ENCODE measurements around the gene NCKAP5. TPM values are rescaled to one million over a fixed set of nuclear protein-coding genes. Genes with fewer than 3 reads are reported as not detected.

Gene NCKAP5
- total and polyA plus RNA-seq, 4 donors = 0.57 to 2.8 (median 2.4) TPM

DNA sequence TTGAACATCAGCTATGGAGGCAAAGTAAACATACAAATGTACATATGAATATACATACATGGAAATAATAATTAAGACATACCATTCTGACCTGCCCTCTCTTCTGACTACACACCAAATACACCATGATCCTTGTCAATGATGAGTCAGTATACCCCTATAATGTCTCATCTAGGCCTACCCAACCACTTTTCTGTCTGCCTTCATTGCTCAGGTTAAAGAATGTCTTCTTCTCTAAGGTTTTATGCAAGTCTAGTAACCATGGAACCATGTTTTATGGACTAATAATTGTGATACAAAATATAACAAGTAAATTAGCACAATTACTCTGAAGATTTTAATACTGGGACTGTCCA lies 128.7 kb downstream of the NCKAP5 start:
- no peak for DNase-seq (ENCODE audit: low spot score)
- no peak overlapping the region for H3K4me3 ChIP-seq (ENCODE audit: low read depth in 1 of 3, low read length in 3 of 3)
- H3K9ac ChIP-seq (ENCODE audit: low read depth in 1 of 2, low read length in 2 of 2) = no peak overlapping the region
- no peaks in the 10 kb centered on the region for H3K9me3 ChIP-seq (ENCODE audit: control insufficient read depth in 4 of 4, low read length in 3 of 4)
- no peaks in the 10 kb centered on the region for H3K4me1 ChIP-seq (ENCODE audit: control insufficient read depth in 4 of 4, insufficient read depth in 4 of 4, low read length in 3 of 4)
- no peak overlapping the region for H3K27ac ChIP-seq (ENCODE audit: low read depth in 1 of 2, low read length in 2 of 2)
- no peaks in the 10 kb centered on the region for H3K36me3 ChIP-seq (ENCODE audit: control insufficient read depth in 4 of 4, insufficient read depth in 3 of 4, low read depth in 1 of 4, low read length in 3 of 4)
- no peak for TF ChIP-seq GABPA (IDR thresholded peaks at IDR 0.05 in 1 of 2, conservative IDR thresholded peaks at IDR 0.05 in 1 of 2)
- no peak for TF ChIP-seq JUND (IDR thresholded peaks at IDR 0.05)
- no peak for TF ChIP-seq EGR1 (IDR thresholded peaks at IDR 0.05; ENCODE audit: low read depth in 2 of 2)
- TF ChIP-seq YY1 (IDR thresholded peaks at IDR 0.05) = no peak
- no peak for TF ChIP-seq HNF4G (IDR thresholded peaks at IDR 0.05)
- TF ChIP-seq, protein P1, sequence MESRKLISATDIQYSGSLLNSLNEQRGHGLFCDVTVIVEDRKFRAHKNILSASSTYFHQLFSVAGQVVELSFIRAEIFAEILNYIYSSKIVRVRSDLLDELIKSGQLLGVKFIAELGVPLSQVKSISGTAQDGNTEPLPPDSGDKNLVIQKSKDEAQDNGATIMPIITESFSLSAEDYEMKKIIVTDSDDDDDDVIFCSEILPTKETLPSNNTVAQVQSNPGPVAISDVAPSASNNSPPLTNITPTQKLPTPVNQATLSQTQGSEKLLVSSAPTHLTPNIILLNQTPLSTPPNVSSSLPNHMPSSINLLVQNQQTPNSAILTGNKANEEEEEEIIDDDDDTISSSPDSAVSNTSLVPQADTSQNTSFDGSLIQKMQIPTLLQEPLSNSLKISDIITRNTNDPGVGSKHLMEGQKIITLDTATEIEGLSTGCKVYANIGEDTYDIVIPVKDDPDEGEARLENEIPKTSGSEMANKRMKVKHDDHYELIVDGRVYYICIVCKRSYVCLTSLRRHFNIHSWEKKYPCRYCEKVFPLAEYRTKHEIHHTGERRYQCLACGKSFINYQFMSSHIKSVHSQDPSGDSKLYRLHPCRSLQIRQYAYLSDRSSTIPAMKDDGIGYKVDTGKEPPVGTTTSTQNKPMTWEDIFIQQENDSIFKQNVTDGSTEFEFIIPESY (IDR thresholded peaks at IDR 0.05) = no peak
- no peak for TF ChIP-seq NR2F2 (IDR thresholded peaks at IDR 0.05)
- H3K27me3 ChIP-seq (ENCODE audit: control insufficient read depth in 4 of 4, insufficient read depth in 4 of 4, low read length in 3 of 4) = no peaks in the 10 kb centered on the region

DNA sequence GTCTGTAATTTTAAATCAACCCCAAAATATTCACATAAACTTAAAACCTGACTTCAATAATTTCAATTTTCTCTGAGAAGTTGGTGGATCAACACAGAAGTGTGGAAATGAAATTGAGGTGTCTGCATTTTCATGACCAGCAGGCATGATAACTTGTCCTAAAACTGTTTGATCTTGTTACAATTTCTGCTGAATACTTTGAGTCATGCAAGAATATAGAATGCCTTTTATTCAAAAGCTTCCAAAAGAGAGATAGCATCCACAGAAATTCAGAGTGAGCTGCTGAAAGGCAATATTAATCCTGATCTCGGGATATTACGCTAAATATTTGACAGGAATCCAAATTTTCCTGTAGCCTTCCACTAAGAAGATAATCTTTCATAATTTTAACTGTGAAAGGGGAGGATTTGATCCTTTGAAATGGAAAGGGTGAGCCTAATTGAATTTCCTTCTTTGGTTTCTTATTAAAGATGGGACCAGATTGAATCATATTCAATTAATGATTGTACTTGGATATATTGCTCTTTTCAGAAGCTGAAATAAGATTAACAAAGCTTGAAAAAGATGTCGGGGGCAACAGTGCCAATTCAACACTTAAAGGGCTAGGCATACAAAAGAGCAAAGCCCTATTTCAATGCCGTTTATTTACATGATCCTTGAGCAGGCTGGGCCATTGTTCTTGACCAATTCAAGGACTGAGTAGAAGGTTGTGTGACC lies 129.3 kb downstream of the NCKAP5 start:
- H3K27ac ChIP-seq (ENCODE audit: low read depth in 1 of 2, low read length in 2 of 2) = no peak overlapping the region
- no peaks in the 10 kb centered on the region for H3K36me3 ChIP-seq (ENCODE audit: control insufficient read depth in 4 of 4, insufficient read depth in 3 of 4, low read depth in 1 of 4, low read length in 3 of 4)
- no peaks in the 10 kb centered on the region for H3K4me1 ChIP-seq (ENCODE audit: control insufficient read depth in 4 of 4, insufficient read depth in 4 of 4, low read length in 3 of 4)
- no peak overlapping the region for H3K4me3 ChIP-seq (ENCODE audit: low read depth in 1 of 3, low read length in 3 of 3)
- no peak overlapping the region for H3K9ac ChIP-seq (ENCODE audit: low read depth in 1 of 2, low read length in 2 of 2)
- no peaks in the 10 kb centered on the region for H3K27me3 ChIP-seq (ENCODE audit: control insufficient read depth in 4 of 4, insufficient read depth in 4 of 4, low read length in 3 of 4)
- TF ChIP-seq SP1 (IDR thresholded peaks at IDR 0.05) = no peak
- no peak for TF ChIP-seq TAF1 (conservative IDR thresholded peaks at IDR 0.05)
- TF ChIP-seq YY1 (IDR thresholded peaks at IDR 0.05) = no peak
- TF ChIP-seq, protein P2, sequence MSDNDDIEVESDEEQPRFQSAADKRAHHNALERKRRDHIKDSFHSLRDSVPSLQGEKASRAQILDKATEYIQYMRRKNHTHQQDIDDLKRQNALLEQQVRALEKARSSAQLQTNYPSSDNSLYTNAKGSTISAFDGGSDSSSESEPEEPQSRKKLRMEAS (IDR thresholded peaks at IDR 0.05) = no peak
- TF ChIP-seq NR2F2 (IDR thresholded peaks at IDR 0.05) = no peak
- TF ChIP-seq FOXA2 (IDR thresholded peaks at IDR 0.05) = no peak
- TF ChIP-seq HNF4A (conservative IDR thresholded peaks at IDR 0.05) = no peak
- no peak for TF ChIP-seq HNF4G (IDR thresholded peaks at IDR 0.05)
- TF ChIP-seq RXRA (IDR thresholded peaks at IDR 0.05) = no peak
- TF ChIP-seq, protein P3, sequence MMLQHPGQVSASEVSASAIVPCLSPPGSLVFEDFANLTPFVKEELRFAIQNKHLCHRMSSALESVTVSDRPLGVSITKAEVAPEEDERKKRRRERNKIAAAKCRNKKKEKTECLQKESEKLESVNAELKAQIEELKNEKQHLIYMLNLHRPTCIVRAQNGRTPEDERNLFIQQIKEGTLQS (IDR thresholded peaks at IDR 0.05) = no peak
- TF ChIP-seq EGR1 (IDR thresholded peaks at IDR 0.05; ENCODE audit: low read depth in 2 of 2) = no peak
- TF ChIP-seq RAD21 (IDR thresholded peaks at IDR 0.05) = no peak
- TF ChIP-seq GABPA (IDR thresholded peaks at IDR 0.05 in 1 of 2, conservative IDR thresholded peaks at IDR 0.05 in 1 of 2) = no peak
- no peak for DNase-seq (ENCODE audit: low spot score)
- H3K9me3 ChIP-seq (ENCODE audit: control insufficient read depth in 4 of 4, low read length in 3 of 4) = no peaks in the 10 kb centered on the region
- 91% methylated on average over 4 of the region's 4 CpGs for WGBS

DNA sequence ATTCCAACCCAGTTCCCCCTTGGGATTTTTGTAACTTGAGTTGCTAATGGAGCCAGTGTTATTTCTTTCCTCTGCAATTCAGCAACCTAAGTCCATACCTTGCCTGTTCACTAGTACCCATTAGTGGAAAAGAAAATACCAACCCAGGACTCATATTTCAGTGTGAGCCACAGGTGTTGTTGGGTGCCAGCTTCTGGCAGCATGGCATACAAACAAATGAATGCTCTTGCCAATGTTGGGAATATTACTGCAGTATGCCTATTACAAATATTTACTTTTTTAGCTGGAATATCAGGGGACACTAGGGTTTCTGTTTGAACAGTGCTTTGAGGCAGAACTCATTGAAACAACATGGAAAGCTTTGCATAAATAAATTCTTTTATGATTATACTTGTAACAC lies 130.2 kb downstream of the NCKAP5 start:
- no peaks in the 10 kb centered on the region for H3K27me3 ChIP-seq (ENCODE audit: control insufficient read depth in 4 of 4, insufficient read depth in 4 of 4, low read length in 3 of 4)
- H3K4me1 ChIP-seq (ENCODE audit: control insufficient read depth in 4 of 4, insufficient read depth in 4 of 4, low read length in 3 of 4) = no peaks in the 10 kb centered on the region
- H3K9me3 ChIP-seq (ENCODE audit: control insufficient read depth in 4 of 4, low read length in 3 of 4) = no peaks in the 10 kb centered on the region
- TF ChIP-seq NR2F2 (IDR thresholded peaks at IDR 0.05) (no peak), JUND (IDR thresholded peaks at IDR 0.05) (no peak), RAD21 (IDR thresholded peaks at IDR 0.05) (no peak), FOXA2 (IDR thresholded peaks at IDR 0.05) (no peak), EGR1 (IDR thresholded peaks at IDR 0.05; ENCODE audit: low read depth in 2 of 2) (no peak), RXRA (IDR thresholded peaks at IDR 0.05) (no peak)
- H3K27ac ChIP-seq (ENCODE audit: low read depth in 1 of 2, low read length in 2 of 2) = no peak overlapping the region
- no peaks in the 10 kb centered on the region for H3K36me3 ChIP-seq (ENCODE audit: control insufficient read depth in 4 of 4, insufficient read depth in 3 of 4, low read depth in 1 of 4, low read length in 3 of 4)
- no peak for DNase-seq (ENCODE audit: low spot score)
- no peak overlapping the region for H3K9ac ChIP-seq (ENCODE audit: low read depth in 1 of 2, low read length in 2 of 2)
- H3K4me3 ChIP-seq (ENCODE audit: low read depth in 1 of 3, low read length in 3 of 3) = no peak overlapping the region
